Cardiac muscle cell (in vitro differentiated cells and primary cell): ENCODE measurements around the gene MRTFB. TPM values are rescaled to one million over a fixed set of nuclear protein-coding genes. Genes with fewer than 3 reads are reported as not detected.

Source experiments
- DNase-seq, 2 donors: peaks; one replicate each; pipeline versions ENCODE4 v3.0.0 to v3.0.0-alpha.2; 2010 to 2017; ENCODE audit warnings: low read depth in 1 of 2, low spot score in 1 of 2
- H3K27ac ChIP-seq: fragments of 200-600 bp; sonication (generic); 2 replicates; pipeline ENCODE4 v1.5.1; 2016
- H3K27me3 ChIP-seq: fragments of 200-600 bp; sonication (generic); 2 replicates; pipeline ENCODE4 v1.6.0; 2016; ENCODE audit warnings: control low read depth
- H3K36me3 ChIP-seq: fragments of 200-600 bp; sonication (generic); 2 replicates; pipeline ENCODE4 v1.5.1; 2016; ENCODE audit warnings: control low read depth
- H3K4me1 ChIP-seq: fragments of 200-600 bp; sonication (generic); 2 replicates; pipeline ENCODE4 v1.8.1; 2017; ENCODE audit warnings: low read depth, mild to moderate bottlenecking, mixed run types
- H3K4me3 ChIP-seq: fragments of 200-600 bp; sonication (generic); 2 replicates; pipeline ENCODE4 v1.5.1; 2016; ENCODE audit warnings: mild to moderate bottlenecking
- H3K9me3 ChIP-seq: fragments of 200-600 bp; sonication (generic); 2 replicates; pipeline ENCODE4 v1.5.1; 2017; ENCODE audit warnings: low read depth, mild to moderate bottlenecking, control low read depth
- polyA plus RNA-seq: library from polyadenylated mRNA; unstranded; fragments of >200 nt; fragmentation: Nextera tagmentation; extraction: Ambion mirVana; gene quantifications from 2 replicates; pipeline ENCODE4 v1.2.1, GENCODE V29; 2016
- total RNA-seq: library from RNA; depleted of rRNA; stranded (reverse); fragments of >200 nt; gene quantifications from 2 replicates; pipeline ENCODE4 v1.2.3, GENCODE V29; 2016
- TF ChIP-seq, protein P1 (sequence below): IDR thresholded peaks from 2 replicates; pipeline ENCODE4 v1.5.1; 2012; ENCODE audit warnings: low read depth, mild to moderate bottlenecking, low read length

Gene MRTFB
- total and polyA plus RNA-seq, 2 experiments from 2014 or later = 9.4 to 27.9 TPM

DNA sequence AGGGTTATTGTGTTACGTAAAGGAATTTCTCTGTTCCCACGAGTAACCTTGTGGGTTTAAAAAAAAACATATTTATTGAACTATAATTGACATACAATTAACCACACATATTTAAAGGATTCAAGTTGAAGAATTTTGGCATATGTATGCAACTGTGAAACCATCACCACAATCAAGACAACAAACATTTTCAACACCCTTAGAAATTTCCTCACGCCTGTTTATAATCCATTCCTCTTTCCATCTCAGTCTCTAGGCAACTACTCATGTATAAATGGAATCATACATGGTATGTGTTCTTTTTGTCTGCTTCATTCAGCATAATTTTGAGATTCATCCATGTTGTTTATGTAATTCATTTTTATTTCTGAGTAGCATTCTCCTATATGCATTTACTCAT is 104.0 kb downstream of the MRTFB start:
- H3K27ac ChIP-seq = no peak overlapping the region
- no peaks in the 10 kb centered on the region for H3K36me3 ChIP-seq
- TF ChIP-seq, protein P1, sequence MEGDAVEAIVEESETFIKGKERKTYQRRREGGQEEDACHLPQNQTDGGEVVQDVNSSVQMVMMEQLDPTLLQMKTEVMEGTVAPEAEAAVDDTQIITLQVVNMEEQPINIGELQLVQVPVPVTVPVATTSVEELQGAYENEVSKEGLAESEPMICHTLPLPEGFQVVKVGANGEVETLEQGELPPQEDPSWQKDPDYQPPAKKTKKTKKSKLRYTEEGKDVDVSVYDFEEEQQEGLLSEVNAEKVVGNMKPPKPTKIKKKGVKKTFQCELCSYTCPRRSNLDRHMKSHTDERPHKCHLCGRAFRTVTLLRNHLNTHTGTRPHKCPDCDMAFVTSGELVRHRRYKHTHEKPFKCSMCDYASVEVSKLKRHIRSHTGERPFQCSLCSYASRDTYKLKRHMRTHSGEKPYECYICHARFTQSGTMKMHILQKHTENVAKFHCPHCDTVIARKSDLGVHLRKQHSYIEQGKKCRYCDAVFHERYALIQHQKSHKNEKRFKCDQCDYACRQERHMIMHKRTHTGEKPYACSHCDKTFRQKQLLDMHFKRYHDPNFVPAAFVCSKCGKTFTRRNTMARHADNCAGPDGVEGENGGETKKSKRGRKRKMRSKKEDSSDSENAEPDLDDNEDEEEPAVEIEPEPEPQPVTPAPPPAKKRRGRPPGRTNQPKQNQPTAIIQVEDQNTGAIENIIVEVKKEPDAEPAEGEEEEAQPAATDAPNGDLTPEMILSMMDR = no peak
- no peak overlapping the region for H3K4me3 ChIP-seq
- no peaks in the 10 kb centered on the region for H3K9me3 ChIP-seq
- peaks cover 8% of the 10 kb centered on the region for H3K4me1 ChIP-seq
- H3K27me3 ChIP-seq = no peaks in the 10 kb centered on the region
- DNase-seq = no peak

GRCh38 chr16:14177704-14178103 is 106.6 kb downstream of the MRTFB start:
- TF ChIP-seq, protein P1 = no peak
- Histone ChIP-seq H3K4me1 (peaks cover 17% of the 10 kb centered on the region), H3K27me3 (no peaks in the 10 kb centered on the region), H3K36me3 (no peaks in the 10 kb centered on the region), H3K27ac (no peak overlapping the region), H3K4me3 (no peak overlapping the region), H3K9me3 (no peaks in the 10 kb centered on the region)
- no peak for DNase-seq

DNA sequence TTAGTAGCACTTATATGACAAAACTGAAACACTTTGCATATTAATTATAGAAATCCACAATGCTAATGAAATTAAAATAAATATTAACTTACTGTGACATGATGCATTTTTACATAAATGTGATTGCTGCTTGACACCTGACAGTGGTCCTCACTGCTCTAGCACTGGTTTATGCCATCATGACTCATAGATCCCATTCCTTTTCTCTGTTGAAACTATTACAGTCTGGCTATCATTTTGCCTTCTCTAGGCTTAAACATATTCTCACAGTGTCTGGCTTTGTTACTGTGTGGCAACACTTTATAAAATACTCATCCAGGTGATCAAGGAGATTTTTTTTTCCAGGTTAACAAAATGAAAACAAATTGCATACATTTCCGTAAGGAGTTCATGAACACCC is 108.0 kb downstream of the MRTFB start:
- TF ChIP-seq, protein P1 = no peak

DNA sequence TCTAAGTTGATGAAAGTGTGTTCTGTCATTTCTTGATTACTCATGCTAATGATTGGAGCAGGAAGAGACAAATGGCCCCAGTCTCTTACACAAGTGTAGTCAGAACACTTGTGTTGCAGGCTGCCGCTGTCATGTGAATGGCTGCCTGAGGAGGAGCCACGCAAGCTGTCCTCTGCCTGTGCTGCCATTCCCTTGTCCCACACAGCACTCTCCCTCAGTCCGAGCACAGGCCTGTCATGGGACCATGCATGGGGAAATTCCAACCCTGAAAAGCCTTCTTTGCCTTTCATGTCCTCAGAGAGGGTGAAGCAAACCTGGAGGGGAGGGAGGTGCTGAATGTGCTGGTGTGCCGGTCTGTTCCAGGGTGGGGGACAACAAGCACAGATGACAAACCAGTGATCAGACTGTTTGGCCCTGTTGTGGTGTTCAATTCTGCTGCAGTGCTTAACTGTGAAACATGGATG is 109.4 kb downstream of the MRTFB start:
- Histone ChIP-seq H3K9me3 (no peaks in the 10 kb centered on the region), H3K27me3 (no peaks in the 10 kb centered on the region), H3K27ac (peak overlapping the region; percentile 35), H3K4me1 (peaks cover 30% of the 10 kb centered on the region), H3K4me3 (no peak overlapping the region), H3K36me3 (no peaks in the 10 kb centered on the region)
- DNase-seq = peak in 1 of 2 donors; percentile 46
- TF ChIP-seq, protein P1 = no peak

More for the DNA sequence above, 108.0 kb downstream of the MRTFB start:
- no peak for DNase-seq
- Histone ChIP-seq H3K27me3 (no peaks in the 10 kb centered on the region), H3K27ac (no peak overlapping the region), H3K4me1 (peaks cover 17% of the 10 kb centered on the region), H3K9me3 (no peaks in the 10 kb centered on the region), H3K4me3 (no peak overlapping the region), H3K36me3 (no peaks in the 10 kb centered on the region)

DNA sequence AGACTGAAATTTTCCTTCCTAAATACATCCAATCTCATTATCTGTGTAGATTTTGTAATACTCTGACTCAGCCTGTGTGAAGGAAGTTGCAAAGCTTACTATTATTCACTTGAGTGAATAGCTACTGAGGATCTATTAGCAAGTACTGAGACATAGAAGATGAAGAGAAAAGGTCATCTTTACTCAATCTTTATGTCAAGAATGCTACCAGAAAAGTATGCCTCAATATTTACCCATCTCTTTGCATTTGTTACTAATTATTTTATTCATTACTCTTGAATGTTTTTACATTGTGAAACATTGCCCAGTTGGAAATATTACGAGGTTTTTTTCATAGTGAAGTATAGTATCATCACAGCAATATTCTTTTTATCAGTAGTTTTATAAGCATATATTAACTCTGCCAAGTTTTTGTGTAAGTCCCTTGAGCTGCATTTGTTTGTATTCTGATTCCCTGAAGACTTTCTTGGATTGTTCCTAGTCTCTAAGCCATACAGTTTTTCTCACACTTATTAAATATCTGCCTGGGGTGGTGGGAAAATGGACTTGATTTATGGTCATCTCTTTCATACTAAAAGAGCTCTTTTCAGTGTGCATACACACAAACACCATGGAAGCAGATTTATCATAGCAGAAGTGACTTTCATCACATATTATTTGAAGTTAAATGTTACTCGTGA is 110.4 kb downstream of the MRTFB start:
- Histone ChIP-seq H3K4me1 (peaks cover 38% of the 10 kb centered on the region), H3K36me3 (no peaks in the 10 kb centered on the region), H3K9me3 (no peaks in the 10 kb centered on the region), H3K27ac (no peak overlapping the region), H3K27me3 (no peaks in the 10 kb centered on the region), H3K4me3 (no peak overlapping the region)
- DNase-seq = peak in 1 of 2 donors; percentile 83
- TF ChIP-seq, protein P1 = no peak
